ENCODE measurements around the gene ZDHHC15. TPM values are rescaled to one million over a fixed set of nuclear protein-coding genes. Genes with fewer than 3 reads are reported as not detected.

Gene ZDHHC15
- total RNA-seq, 1 experiment from 2014 or later: 0.06 TPM

Other genes starting within 250 kb of the ZDHHC15 start
- gene UPRT, start 249.0 kb downstream of the ZDHHC15 start, total RNA-seq (2014; rRNA removed; shearing (Covaris generic)): 10.2 and 12.8 TPM in 2 replicates